Neural progenitor cell (in vitro differentiated cells): ENCODE results near the gene ARHGEF19. TPM values are rescaled to one million over a fixed set of nuclear protein-coding genes. Genes with fewer than 3 reads are reported as not detected.

Experiments used
- DNase-seq: peaks from one replicate; pipeline ENCODE4 v3.0.0-alpha.2; 2016; ENCODE audit warnings: low spot score
- H2AFZ ChIP-seq: fragments of 200-600 bp; sonication (generic); replicated peaks from 2 replicates; pipeline ENCODE4 v1.6.1; 2016; ENCODE audit warnings: antibody characterized with exemption
- H3F3A ChIP-seq: fragments of 200-600 bp; sonication (generic); 2 replicates; pipeline ENCODE4 v1.6.1; 2016; ENCODE audit warnings: antibody characterized with exemption, low read depth
- H3K27ac ChIP-seq: fragments of 200-600 bp; sonication (generic); 2 replicates; pipeline ENCODE4 v1.5.1; 2016; ENCODE audit warnings: mild to moderate bottlenecking
- H3K27me3 ChIP-seq: fragments of 200-600 bp; sonication (generic); 2 replicates; pipeline ENCODE4 v1.6.1; 2016; ENCODE audit warnings: mild to moderate bottlenecking, moderate library complexity
- H3K36me3 ChIP-seq: fragments of 200-600 bp; sonication (generic); 2 replicates; pipeline ENCODE4 v1.5.1; 2016
- H3K4me1 ChIP-seq: fragments of 200-600 bp; sonication (generic); 2 replicates; pipeline ENCODE4 v1.6.1; 2016; ENCODE audit warnings: mixed run types
- H3K4me2 ChIP-seq: fragments of 200-600 bp; sonication (generic); 2 replicates; pipeline ENCODE4 v1.6.1; 2016
- H3K4me3 ChIP-seq: fragments of 200-600 bp; sonication (generic); 2 replicates; pipeline ENCODE4 v1.5.1; 2016
- H3K79me2 ChIP-seq: fragments of 200-600 bp; sonication (generic); 2 replicates; pipeline ENCODE4 v1.6.1; 2016; ENCODE audit warnings: low read depth
- H3K9ac ChIP-seq: fragments of 200-600 bp; sonication (generic); 2 replicates; pipeline ENCODE4 v1.6.1; 2016
- H3K9me3 ChIP-seq: fragments of 200-600 bp; sonication (generic); 2 replicates; pipeline ENCODE4 v1.5.1; 2016; ENCODE audit warnings: low read depth
- H4K20me1 ChIP-seq: fragments of 200-600 bp; sonication (generic); 2 replicates; pipeline ENCODE4 v1.6.1; 2016; ENCODE audit warnings: low read depth
- H3K27ac Mint-ChIP-seq: 3 replicates; pipeline ENCODE4 v1.8.0; 2021; ENCODE audit warnings: mixed read lengths
- H3K27me3 Mint-ChIP-seq: 2 replicates; pipeline ENCODE4 v1.8.0; 2022; ENCODE audit warnings: low read depth, mild to moderate bottlenecking, inconsistent platforms, moderate library complexity, mixed read lengths; ENCODE audit not compliant: insufficient read depth
- H3K36me3 Mint-ChIP-seq: 3 replicates; pipeline ENCODE4 v1.8.0; 2021; ENCODE audit warnings: mixed read lengths
- H3K4me1 Mint-ChIP-seq: 3 replicates; pipeline ENCODE4 v1.8.0; 2021; ENCODE audit warnings: mixed read lengths
- H3K4me3 Mint-ChIP-seq: 3 replicates; pipeline ENCODE4 v1.8.0; 2021; ENCODE audit warnings: mild to moderate bottlenecking, moderate library complexity, mixed read lengths
- H3K9me3 Mint-ChIP-seq: 3 replicates; pipeline ENCODE4 v1.8.0; 2020; ENCODE audit warnings: mixed read lengths
- EZH2 ChIP-seq: fragments of 200-600 bp; sonication (generic); IDR thresholded peaks from 2 replicates; pipeline ENCODE4 v1.6.1; 2017; ENCODE audit warnings: antibody characterized with exemption, mild to moderate bottlenecking, moderate library complexity
- EZH2phosphoT487 ChIP-seq: fragments of 200-600 bp; sonication (generic); IDR thresholded peaks from 2 replicates; pipeline ENCODE4 v1.6.1; 2017; ENCODE audit warnings: antibody characterized with exemption
- total RNA-seq: library from RNA; depleted of rRNA; stranded (reverse); fragments of >200 nt; gene quantifications from 2 replicates; pipeline ENCODE4 v1.2.3, GENCODE V29; 2015; ENCODE audit warnings: low replicate concordance
- TF ChIP-seq, protein P1 (sequence below): fragments of 200-600 bp; sonication (generic); IDR thresholded peaks from 2 replicates; pipeline ENCODE4 v1.5.1; 2017; ENCODE audit warnings: antibody characterized with exemption, mild to moderate bottlenecking

ARHGEF19 gene
- total RNA-seq, 1 donor from 2014 or later: 10.9 TPM

DNA sequence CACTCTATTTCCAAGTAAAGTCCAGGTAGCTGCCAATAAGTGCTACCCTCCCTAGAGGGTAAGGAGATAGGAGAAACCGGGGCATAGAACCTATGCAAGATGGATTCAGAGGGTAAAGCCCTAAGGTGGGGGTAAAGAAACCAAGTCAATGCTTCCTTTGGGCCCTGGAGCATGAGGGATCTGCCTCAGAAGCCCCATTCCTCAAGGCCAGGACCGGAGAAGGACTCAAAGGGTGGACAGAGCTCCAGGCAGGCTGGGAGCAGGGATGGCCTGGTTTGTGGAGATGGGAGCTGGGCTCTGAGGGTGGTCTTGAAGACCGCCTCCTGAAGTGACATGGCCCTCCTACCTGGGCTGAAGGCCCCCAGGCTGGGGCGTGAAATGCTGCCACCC is 60.5 kb downstream of the ARHGEF19 start:
- H3K9me3 Mint-ChIP-seq: no peaks in the 10 kb centered on the region
- DNase-seq: no peak
- H3K36me3 Mint-ChIP-seq: peaks cover 16% of the 10 kb centered on the region
- Histone ChIP-seq H2AFZ (no peak overlapping the region), H3F3A (peaks cover 43% of the 10 kb centered on the region), H3K4me1 (peaks cover 55% of the 10 kb centered on the region), H3K79me2 (peaks cover 80% of the 10 kb centered on the region), H3K9me3 (no peaks in the 10 kb centered on the region), H4K20me1 (peaks cover 74% of the 10 kb centered on the region), H3K27ac (no peak overlapping the region), H3K4me2 (peak overlapping the region; percentile 98), H3K27me3 (peaks cover 16% of the 10 kb centered on the region), H3K9ac (no peak overlapping the region), H3K36me3 (peaks cover 4% of the 10 kb centered on the region), H3K4me3 (no peak overlapping the region)
- H3K27me3 Mint-ChIP-seq: peaks cover 13% of the 10 kb centered on the region
- H3K4me3 Mint-ChIP-seq: peak overlapping the region; percentile 64
- H3K27ac Mint-ChIP-seq: no peak overlapping the region
- peaks cover 51% of the 10 kb centered on the region for H3K4me1 Mint-ChIP-seq
- TF ChIP-seq EZH2phosphoT487 (no peak), EZH2 (no peak)
- TF ChIP-seq, protein P1, sequence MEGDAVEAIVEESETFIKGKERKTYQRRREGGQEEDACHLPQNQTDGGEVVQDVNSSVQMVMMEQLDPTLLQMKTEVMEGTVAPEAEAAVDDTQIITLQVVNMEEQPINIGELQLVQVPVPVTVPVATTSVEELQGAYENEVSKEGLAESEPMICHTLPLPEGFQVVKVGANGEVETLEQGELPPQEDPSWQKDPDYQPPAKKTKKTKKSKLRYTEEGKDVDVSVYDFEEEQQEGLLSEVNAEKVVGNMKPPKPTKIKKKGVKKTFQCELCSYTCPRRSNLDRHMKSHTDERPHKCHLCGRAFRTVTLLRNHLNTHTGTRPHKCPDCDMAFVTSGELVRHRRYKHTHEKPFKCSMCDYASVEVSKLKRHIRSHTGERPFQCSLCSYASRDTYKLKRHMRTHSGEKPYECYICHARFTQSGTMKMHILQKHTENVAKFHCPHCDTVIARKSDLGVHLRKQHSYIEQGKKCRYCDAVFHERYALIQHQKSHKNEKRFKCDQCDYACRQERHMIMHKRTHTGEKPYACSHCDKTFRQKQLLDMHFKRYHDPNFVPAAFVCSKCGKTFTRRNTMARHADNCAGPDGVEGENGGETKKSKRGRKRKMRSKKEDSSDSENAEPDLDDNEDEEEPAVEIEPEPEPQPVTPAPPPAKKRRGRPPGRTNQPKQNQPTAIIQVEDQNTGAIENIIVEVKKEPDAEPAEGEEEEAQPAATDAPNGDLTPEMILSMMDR: no peak

DNA sequence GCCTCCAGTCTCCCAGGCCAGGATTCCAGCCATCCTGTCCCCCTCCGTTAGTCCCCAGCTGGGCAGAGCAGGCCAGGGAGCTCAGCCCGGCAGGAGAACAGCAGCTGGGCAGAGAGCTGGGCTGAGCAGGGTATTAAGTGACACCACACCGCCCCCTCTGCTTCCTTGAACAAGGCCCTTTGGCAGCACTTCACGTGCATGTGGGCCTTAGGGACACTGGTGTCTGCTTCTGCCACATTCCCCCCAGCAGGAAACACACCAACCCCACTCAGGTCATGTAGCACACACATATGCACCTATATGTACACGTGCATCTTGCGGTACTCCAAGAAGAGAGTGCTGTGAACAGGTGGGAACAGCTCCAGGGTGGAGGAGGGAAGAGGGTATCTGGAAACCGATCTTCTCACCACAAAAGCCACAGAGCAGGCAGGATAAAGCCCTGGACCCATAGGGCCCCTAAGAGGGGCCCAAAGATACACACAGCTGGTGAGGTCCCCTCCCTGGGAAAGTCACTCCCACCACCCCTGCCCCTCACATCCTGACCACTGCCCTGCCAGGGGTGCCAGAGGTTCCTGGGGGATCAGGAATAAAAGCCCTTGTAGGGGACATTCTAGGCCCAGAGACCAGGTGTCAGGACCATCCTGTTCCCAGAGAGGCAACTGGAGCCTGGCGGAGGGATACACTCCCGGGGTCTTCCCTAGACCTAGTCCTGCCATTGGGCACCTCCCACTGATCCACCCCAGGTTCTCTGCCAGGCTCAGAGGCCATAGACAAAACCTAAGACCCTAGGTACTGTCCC is 61.1 kb downstream of the ARHGEF19 start:
- peak overlapping the region; percentile 98 for H3K4me2 ChIP-seq
- DNase-seq: peak; percentile 63
- H3K4me1 Mint-ChIP-seq: peaks cover 51% of the 10 kb centered on the region
- H3K36me3 ChIP-seq: peaks cover 4% of the 10 kb centered on the region
- no peaks in the 10 kb centered on the region for H3K9me3 ChIP-seq
- H3K4me3 ChIP-seq: no peak overlapping the region
- H3K27me3 ChIP-seq: peaks cover 10% of the 10 kb centered on the region
- H3F3A ChIP-seq: peaks cover 44% of the 10 kb centered on the region
- peaks cover 18% of the 10 kb centered on the region for H3K36me3 Mint-ChIP-seq
- H3K4me3 Mint-ChIP-seq: peak overlapping the region; percentile 27
- no peak overlapping the region for H2AFZ ChIP-seq
- TF ChIP-seq, protein P1: no peak
- no peak for TF ChIP-seq EZH2
- TF ChIP-seq EZH2phosphoT487: no peak
- no peak overlapping the region for H3K27ac ChIP-seq
- no peak overlapping the region for H3K27ac Mint-ChIP-seq
- H3K79me2 ChIP-seq: peaks cover 86% of the 10 kb centered on the region
- peak overlapping the region; percentile 1 for H3K9ac ChIP-seq
- no peaks in the 10 kb centered on the region for H3K9me3 Mint-ChIP-seq
- peaks cover 80% of the 10 kb centered on the region for H4K20me1 ChIP-seq
- H3K27me3 Mint-ChIP-seq: peaks cover 9% of the 10 kb centered on the region
- H3K4me1 ChIP-seq: peaks cover 55% of the 10 kb centered on the region

DNA sequence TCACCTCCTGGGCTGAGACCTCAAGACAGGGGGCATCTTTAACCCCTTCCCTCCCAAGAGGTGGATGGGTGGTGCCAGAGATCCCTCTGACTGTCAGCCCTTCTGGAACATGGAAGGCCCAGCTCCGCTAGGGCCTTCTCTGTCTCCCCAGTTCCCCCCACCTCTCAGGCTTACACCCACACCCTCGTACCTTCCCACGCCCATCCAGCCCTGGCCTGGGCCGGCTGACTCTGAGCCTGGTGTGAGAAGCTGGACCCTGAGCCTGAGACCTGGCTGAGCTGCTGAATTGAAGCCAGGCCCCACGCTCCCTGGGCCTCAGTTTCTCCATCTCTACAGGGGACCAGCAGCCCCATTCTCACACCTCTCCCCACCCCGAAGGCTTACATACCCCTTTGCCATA is 61.9 kb downstream of the ARHGEF19 start:
- Mint-ChIP-seq H3K27me3 (peaks cover 6% of the 10 kb centered on the region), H3K36me3 (peaks cover 18% of the 10 kb centered on the region), H3K9me3 (no peaks in the 10 kb centered on the region), H3K4me1 (peaks cover 57% of the 10 kb centered on the region), H3K27ac (no peak overlapping the region), H3K4me3 (no peak overlapping the region)
- H3K27me3 ChIP-seq: peaks cover 8% of the 10 kb centered on the region
- H3K4me3 ChIP-seq: no peak overlapping the region
- peaks cover 4% of the 10 kb centered on the region for H3K36me3 ChIP-seq
- H3K9me3 ChIP-seq: no peaks in the 10 kb centered on the region
- H3K27ac ChIP-seq: no peak overlapping the region
- DNase-seq: no peak
- H2AFZ ChIP-seq: no peak overlapping the region
- peaks cover 90% of the 10 kb centered on the region for H3K79me2 ChIP-seq
- H3K4me2 ChIP-seq: peak overlapping the region; percentile 98
- H4K20me1 ChIP-seq: peaks cover 87% of the 10 kb centered on the region
- H3K9ac ChIP-seq: no peak overlapping the region
- peaks cover 52% of the 10 kb centered on the region for H3F3A ChIP-seq
- H3K4me1 ChIP-seq: peaks cover 60% of the 10 kb centered on the region
- TF ChIP-seq EZH2phosphoT487 (no peak), EZH2 (no peak)
- TF ChIP-seq, protein P1: no peak
